Neural crest cell (in vitro differentiated cells): ENCODE data around the gene SCRT2. TPM values are rescaled to one million over a fixed set of nuclear protein-coding genes. Genes with fewer than 3 reads are reported as not detected.

Source experiments
- DNase-seq: peaks from one replicate; pipeline ENCODE4 v3.0.0; 2021; ENCODE audit warnings: low read depth, mixed read lengths, low spot score
- H3K27ac Mint-ChIP-seq: one replicate; pipeline ENCODE4 v1.8.0; 2021; ENCODE audit warnings: mild to moderate bottlenecking, mixed read lengths; ENCODE audit not compliant: unreplicated experiment
- H3K27me3 Mint-ChIP-seq: 2 replicates; pipeline ENCODE4 v1.8.0; 2021; ENCODE audit warnings: low read depth, mild to moderate bottlenecking, mixed read lengths
- H3K36me3 Mint-ChIP-seq: 2 replicates; pipeline ENCODE4 v1.8.0; 2021; ENCODE audit warnings: low read depth, mild to moderate bottlenecking, mixed read lengths
- H3K4me1 Mint-ChIP-seq: 2 replicates; pipeline ENCODE4 v1.8.0; 2021; ENCODE audit warnings: mixed read lengths
- H3K4me3 Mint-ChIP-seq: one replicate; pipeline ENCODE4 v1.8.0; 2021; ENCODE audit warnings: mild to moderate bottlenecking, mixed read lengths
- H3K9me3 Mint-ChIP-seq: 2 replicates; pipeline ENCODE4 v1.8.0; 2021; ENCODE audit warnings: mixed read lengths
- total RNA-seq: library from RNA; stranded (reverse); gene quantifications from 2 replicates; pipeline ENCODE4 v1.2.1, GENCODE V29; 2021
- TF ChIP-seq, protein P1 (sequence below): fragments of 200-600 bp; sonication (generic); conservative IDR thresholded peaks from 2 replicates; pipeline ENCODE4 v1.5.0; 2021; ENCODE audit warnings: antibody characterized with exemption, mild to moderate bottlenecking

SCRT2 gene
- total RNA-seq, 1 donor from 2014 or later: 3.7 TPM

DNA sequence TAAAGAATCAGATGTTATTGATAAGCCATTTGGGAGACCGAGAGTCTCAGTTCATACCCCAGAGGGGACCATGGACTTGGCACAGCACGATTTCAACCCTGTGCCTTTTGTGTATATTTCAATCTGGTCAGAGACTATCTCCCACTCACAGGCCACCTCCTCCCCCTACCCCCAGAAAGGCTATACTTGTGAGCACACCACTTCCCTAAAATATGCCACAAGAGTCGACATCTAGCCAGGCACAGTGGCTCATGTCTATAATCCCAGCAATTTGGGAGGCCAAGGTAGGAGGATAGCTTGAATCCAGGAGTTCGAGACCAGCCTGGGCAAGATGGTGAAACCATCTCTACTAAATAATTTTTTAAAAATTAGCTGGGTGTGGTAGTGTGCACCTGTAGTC lies 51.9 kb downstream of the SCRT2 start:
- TF ChIP-seq, protein P1, sequence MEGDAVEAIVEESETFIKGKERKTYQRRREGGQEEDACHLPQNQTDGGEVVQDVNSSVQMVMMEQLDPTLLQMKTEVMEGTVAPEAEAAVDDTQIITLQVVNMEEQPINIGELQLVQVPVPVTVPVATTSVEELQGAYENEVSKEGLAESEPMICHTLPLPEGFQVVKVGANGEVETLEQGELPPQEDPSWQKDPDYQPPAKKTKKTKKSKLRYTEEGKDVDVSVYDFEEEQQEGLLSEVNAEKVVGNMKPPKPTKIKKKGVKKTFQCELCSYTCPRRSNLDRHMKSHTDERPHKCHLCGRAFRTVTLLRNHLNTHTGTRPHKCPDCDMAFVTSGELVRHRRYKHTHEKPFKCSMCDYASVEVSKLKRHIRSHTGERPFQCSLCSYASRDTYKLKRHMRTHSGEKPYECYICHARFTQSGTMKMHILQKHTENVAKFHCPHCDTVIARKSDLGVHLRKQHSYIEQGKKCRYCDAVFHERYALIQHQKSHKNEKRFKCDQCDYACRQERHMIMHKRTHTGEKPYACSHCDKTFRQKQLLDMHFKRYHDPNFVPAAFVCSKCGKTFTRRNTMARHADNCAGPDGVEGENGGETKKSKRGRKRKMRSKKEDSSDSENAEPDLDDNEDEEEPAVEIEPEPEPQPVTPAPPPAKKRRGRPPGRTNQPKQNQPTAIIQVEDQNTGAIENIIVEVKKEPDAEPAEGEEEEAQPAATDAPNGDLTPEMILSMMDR: no peak
- no peaks in the 10 kb centered on the region for H3K36me3 Mint-ChIP-seq
- no peak overlapping the region for H3K4me3 Mint-ChIP-seq
- H3K27ac Mint-ChIP-seq: no peak overlapping the region
- DNase-seq: no peak
- no peaks in the 10 kb centered on the region for H3K9me3 Mint-ChIP-seq
- peaks cover 4% of the 10 kb centered on the region for H3K4me1 Mint-ChIP-seq
- peaks cover 36% of the 10 kb centered on the region for H3K27me3 Mint-ChIP-seq

DNA sequence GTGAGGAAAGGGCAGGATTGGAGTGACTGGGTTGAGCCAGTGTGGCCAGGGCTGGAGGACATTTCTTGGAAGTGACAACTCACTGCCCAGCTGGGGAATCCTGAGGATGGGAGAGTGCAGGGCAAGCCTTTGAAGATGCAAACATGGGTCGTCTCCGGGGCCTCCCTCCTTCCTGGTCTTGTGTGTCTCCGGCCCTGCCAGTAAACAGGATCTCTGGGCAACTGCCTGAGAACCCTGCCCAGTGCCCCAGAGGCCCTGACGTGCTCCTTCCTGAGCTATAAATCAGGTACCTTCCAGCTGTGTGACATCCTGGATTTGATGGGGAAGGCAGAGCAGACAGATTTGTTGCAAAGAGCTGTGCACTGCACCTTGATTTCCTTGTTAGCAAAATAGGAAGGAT lies 52.6 kb downstream of the SCRT2 start:
- no peak for DNase-seq
- Mint-ChIP-seq H3K27me3 (peaks cover 32% of the 10 kb centered on the region), H3K9me3 (peaks cover 1% of the 10 kb centered on the region), H3K27ac (no peak overlapping the region), H3K36me3 (no peaks in the 10 kb centered on the region), H3K4me1 (peaks cover 4% of the 10 kb centered on the region), H3K4me3 (no peak overlapping the region)
- TF ChIP-seq, protein P1: no peak

DNA sequence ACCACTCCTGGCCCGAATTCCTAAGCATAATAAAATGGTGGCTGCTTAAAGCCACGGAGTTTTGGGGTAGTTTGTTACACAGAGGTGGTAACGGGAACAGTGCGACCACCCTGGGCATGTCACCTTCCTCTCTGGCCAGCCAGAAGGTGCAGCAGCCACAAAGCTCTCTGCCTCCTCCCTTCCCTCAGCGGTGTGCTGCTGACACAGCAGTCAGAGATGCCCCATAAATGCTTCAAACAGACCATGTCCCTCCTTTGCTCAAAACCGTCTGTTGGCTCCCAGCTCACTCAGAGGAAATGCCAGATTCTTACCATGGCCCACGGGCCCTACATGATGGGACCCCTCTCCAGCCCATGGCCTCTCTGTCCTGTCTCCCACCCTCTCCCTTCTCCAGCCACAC lies 53.4 kb downstream of the SCRT2 start:
- H3K36me3 Mint-ChIP-seq: peaks cover 2% of the 10 kb centered on the region
- no peak overlapping the region for H3K27ac Mint-ChIP-seq
- peaks cover 4% of the 10 kb centered on the region for H3K9me3 Mint-ChIP-seq
- H3K27me3 Mint-ChIP-seq: peaks cover 36% of the 10 kb centered on the region
- peaks cover 4% of the 10 kb centered on the region for H3K4me1 Mint-ChIP-seq
- TF ChIP-seq, protein P1: no peak
- H3K4me3 Mint-ChIP-seq: no peak overlapping the region
- DNase-seq: no peak

DNA sequence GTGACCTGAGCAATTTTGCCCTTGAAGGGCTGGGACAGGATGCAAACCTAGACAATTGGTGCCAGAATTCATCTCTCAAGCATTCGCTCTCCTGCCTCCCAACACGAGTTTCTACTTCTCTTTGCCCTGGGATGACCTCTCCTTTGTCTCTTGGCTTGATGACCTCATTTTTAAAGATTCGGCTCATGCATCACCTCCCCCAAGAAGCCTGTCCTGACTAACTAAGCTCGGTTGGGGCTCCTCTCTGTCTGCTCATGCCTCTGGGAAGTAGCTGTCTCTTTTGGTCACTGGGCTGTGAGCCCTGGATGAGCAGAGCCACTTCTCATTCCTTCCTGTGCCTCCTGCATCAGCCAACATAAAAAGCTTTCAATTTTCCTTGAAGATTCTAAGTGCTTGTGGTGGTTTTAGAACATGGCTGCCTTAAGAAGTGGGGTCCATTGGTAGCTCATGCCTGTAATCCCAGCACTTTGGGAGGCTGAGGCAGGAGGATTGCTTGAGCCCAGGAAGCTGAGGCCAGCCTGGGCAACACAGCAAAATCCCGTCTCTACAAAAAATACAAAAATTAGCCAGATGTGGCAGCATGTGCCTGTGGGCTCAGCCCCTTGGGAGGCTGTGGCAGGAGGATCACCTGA lies 54.4 kb downstream of the SCRT2 start:
- peaks cover 2% of the 10 kb centered on the region for H3K36me3 Mint-ChIP-seq
- no peak for DNase-seq
- no peak overlapping the region for H3K4me3 Mint-ChIP-seq
- peaks cover 35% of the 10 kb centered on the region for H3K27me3 Mint-ChIP-seq
- H3K4me1 Mint-ChIP-seq: peaks cover 4% of the 10 kb centered on the region
- H3K27ac Mint-ChIP-seq: peak overlapping the region; percentile 39
- TF ChIP-seq, protein P1: no peak
- H3K9me3 Mint-ChIP-seq: peaks cover 4% of the 10 kb centered on the region

DNA sequence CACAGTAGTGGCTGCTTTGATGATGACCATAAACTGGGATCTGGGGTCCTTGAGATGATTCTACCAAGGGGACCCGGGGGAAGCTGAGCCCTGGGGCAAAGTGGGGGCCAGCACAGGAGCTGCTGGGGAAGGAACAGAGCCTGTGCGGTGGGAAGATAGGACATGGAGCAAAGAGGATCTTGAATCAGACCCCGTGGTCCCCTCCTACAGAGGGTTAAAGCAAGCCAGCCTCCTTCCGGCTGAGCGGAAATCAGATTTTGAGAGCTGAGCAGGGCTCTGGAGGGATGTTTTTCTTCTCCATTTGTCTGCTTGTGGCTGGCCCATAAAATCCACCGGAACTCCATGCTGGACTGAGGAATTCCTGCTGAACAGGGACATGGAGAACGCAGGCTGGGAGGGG lies 55.4 kb downstream of the SCRT2 start:
- no peak for DNase-seq
- H3K9me3 Mint-ChIP-seq: peaks cover 4% of the 10 kb centered on the region
- H3K4me3 Mint-ChIP-seq: no peak overlapping the region
- peaks cover 2% of the 10 kb centered on the region for H3K36me3 Mint-ChIP-seq
- peaks cover 4% of the 10 kb centered on the region for H3K4me1 Mint-ChIP-seq
- peak overlapping the region; percentile 65 for H3K27ac Mint-ChIP-seq
- TF ChIP-seq, protein P1: no peak
- peaks cover 36% of the 10 kb centered on the region for H3K27me3 Mint-ChIP-seq
